AG09309 (cell line): ENCODE data around the gene GALNT18.

ENCODE experiments used
- DNase-seq: peaks from one replicate; pipeline ENCODE4 v3.0.0-alpha.2; 2010; ENCODE audit warnings: low read depth
- H3K4me3 ChIP-seq: 2 replicates; pipeline ENCODE4 v1.5.1; 2011; ENCODE audit warnings: mild to moderate bottlenecking, low read depth, low read length, moderate library complexity; ENCODE audit not compliant: control insufficient read depth
- TF ChIP-seq, protein P1 (sequence below): IDR thresholded peaks from 2 replicates; pipeline ENCODE4 v1.5.1; 2011; ENCODE audit warnings: mild to moderate bottlenecking, low read depth, low read length, inconsistent platforms; ENCODE audit not compliant: insufficient read depth, control insufficient read depth; ENCODE audit errors: missing control alignments

The GALNT18 gene

DNA sequence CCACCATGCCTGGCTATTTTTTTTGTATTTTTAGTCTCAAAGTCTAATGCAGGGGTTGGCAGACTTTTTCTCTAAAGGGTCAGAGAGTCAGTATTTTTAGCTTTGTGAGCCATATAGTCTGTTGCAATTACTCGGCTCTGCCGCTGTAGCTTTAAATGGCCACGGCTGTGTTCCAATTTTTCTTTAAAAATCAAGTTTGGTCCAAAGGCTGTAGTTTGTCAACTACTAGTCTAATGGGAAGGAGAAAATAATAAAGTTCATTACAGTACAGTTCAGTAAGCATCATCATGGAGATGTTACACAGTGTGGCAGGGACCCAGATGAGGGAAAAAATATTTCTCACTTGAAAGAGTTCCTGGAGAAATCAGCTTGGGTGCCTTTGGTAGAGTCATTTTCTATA is 376.4 kb downstream of the GALNT18 start:
- TF ChIP-seq, protein P1, sequence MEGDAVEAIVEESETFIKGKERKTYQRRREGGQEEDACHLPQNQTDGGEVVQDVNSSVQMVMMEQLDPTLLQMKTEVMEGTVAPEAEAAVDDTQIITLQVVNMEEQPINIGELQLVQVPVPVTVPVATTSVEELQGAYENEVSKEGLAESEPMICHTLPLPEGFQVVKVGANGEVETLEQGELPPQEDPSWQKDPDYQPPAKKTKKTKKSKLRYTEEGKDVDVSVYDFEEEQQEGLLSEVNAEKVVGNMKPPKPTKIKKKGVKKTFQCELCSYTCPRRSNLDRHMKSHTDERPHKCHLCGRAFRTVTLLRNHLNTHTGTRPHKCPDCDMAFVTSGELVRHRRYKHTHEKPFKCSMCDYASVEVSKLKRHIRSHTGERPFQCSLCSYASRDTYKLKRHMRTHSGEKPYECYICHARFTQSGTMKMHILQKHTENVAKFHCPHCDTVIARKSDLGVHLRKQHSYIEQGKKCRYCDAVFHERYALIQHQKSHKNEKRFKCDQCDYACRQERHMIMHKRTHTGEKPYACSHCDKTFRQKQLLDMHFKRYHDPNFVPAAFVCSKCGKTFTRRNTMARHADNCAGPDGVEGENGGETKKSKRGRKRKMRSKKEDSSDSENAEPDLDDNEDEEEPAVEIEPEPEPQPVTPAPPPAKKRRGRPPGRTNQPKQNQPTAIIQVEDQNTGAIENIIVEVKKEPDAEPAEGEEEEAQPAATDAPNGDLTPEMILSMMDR, result no peak
- no peak for DNase-seq
- no peak overlapping the region for H3K4me3 ChIP-seq

DNA sequence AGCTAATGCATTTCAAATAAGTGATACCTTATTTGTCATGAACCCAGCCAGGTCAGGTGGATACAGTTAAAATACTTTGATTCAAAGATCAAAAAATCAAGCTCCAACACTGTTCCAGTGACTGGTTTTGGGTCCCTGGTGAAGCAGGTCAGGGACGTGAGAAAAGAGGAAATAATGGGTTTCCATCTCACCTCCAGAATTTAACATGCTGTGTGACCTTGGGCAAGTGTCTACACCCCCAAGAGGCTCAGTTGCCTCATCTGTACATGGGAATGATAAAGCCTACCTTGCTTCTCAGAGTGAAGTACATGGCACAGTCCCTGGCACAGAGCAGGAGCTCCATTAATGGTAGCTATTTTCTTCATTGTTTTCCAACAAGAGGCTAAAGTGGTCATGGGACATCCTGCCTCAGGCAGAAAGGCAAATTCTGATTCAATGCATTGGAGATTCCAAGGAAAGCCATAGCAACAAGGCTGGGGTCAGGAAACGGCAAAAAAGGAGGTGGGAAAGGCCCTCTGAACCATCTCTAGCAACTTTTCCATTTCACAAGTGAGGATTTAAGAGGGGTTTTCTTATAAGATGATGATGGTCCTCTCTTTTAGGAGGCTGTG is 377.2 kb downstream of the GALNT18 start:
- H3K4me3 ChIP-seq, result no peak overlapping the region
- no peak for DNase-seq
- TF ChIP-seq, protein P1, result no peak

DNA sequence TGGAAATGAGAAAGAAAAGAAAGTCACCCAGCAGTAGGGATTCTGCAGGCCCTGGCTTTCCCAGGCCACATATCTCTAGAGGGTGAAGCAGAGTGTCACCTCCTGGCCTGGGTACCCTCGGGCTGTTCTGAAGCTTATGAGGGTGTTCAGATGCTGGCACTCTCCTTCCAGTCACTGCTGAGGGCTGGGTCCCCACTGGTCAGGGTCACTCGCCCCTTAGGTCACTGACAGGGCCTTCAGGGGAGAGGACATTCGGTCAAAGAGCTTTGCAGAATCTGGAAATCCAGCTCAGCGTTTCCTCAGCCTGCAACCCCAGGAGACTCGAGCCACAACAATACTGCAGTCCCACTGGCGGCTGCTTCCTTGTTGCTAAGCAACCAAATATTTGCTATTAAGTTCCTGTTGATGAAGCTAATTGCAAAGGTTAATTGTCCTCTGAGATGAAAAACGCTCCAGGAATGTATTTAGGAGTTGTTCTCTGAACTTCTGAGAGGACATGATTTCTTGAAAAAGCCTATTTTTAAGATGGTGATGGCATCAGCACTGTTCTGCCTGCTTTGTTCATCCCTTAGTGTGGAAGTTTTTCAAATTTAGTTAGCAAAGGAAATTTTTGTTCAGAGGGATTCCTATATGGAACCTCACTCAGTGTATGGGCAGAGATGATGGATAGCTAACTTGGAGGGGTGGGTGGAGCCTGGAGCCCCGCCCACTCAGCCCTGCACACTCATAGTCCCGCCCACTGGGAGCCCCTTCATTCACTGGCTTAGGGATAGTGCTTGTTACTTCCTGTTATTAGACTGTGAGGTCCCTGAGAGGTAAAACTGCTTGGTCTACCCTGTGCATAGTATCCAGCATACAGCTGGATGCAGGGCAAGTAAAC is 378.0 kb downstream of the GALNT18 start:
- TF ChIP-seq, protein P1, result no peak
- H3K4me3 ChIP-seq, result no peak overlapping the region
- no peak for DNase-seq

DNA sequence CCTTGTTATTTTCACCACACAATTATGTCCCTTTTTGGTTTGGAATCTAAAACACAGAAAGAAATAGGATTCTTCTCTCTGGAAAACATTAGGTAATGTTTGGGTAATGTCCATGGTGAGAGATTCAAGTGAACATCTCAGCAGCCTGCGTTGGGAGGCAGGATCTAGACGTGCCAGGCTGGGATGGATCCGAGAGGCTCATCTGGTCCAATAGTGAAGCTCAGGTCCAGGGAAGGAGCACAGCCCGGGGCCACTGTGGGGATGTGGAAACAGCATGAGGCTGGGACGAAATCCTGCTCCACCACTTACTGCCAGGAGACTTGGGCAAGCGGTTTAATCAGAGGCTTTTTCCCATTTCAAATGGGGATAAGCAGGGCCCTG is 378.6 kb downstream of the GALNT18 start:
- no peak overlapping the region for H3K4me3 ChIP-seq
- TF ChIP-seq, protein P1, result no peak
- DNase-seq, result no peak

DNA sequence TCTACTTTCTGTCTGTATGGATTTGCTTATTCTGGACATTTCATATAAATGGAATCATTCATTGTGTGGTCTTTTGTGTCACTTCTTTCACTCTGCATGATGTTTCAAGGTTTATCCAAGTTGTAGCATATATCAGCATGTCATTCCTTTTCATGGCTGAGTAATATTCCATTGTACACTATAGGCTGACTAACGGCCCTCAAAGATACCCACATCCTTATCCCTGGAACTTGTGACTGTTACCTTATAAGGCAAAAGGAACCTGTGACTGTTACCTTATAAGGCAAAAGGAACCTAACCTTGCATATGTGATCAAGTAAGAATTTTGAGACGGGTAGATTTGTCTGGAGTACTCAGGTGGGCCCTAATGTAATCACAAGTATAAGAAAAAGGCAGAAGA is 380.5 kb downstream of the GALNT18 start:
- no peak overlapping the region for H3K4me3 ChIP-seq
- TF ChIP-seq, protein P1, result no peak
- no peak for DNase-seq

DNA sequence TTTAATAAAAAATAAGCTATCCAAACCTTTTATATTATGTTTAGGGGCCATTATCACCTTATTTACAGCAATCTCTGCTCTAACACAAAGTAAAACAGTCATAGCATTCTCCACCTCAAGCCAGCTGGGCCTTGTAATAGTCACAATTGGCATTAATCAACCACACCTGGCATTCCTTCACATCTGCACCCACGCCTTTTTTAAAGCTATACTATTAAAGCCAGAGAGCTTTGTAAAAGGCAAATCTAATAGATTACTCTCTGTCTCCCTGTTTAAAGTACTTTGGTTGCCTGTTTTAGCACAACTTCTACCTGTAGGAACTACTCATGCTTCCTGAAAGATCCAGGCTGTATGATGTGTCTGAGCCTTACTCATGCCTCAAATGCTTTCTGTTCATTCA is 381.8 kb downstream of the GALNT18 start:
- no peak overlapping the region for H3K4me3 ChIP-seq
- DNase-seq, result no peak
- TF ChIP-seq, protein P1, result no peak
